Measurements from ENCODE around the gene AP1M1.

DNA sequence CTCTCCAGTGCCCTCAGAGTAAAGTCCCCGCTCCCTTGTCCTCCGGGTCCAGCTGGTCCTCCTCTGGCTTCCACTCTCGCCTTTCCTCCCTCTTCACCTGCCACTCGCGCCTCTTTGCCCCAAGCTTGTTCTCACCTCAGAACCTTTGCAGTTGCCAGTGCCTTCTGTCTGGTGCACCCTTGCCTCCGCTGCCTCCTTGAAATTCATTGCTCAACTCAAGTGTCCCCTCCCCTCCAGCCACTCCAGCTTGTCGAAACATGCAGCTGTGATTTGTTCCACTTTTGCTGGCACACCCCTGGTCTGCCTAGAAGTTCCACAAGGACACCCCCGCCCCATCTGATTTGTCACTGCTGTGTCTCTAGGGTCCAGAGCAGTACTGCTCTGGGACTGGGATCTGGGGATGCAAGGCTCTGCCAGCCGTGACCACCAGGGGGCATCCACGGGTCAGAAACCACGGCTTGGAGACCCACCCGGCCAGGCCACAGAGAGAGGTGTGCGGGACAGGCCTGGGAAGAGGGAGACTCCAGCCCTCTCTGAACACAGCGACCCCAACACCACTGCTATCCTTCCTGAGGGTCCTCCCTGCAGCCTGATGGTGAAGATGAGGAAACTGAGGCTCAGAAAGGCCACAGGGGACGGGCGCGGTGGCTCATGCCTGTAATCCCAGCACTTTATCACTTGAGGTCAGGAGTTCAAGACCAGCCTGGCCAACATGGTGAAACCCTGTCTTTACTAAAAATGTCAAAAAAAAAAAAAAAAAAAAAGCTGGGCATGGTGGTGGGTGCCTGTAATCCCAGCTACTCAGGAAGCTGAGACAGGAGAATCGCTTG lies 49.9 kb downstream of the AP1M1 start:
- TF ChIP-seq, protein P1, sequence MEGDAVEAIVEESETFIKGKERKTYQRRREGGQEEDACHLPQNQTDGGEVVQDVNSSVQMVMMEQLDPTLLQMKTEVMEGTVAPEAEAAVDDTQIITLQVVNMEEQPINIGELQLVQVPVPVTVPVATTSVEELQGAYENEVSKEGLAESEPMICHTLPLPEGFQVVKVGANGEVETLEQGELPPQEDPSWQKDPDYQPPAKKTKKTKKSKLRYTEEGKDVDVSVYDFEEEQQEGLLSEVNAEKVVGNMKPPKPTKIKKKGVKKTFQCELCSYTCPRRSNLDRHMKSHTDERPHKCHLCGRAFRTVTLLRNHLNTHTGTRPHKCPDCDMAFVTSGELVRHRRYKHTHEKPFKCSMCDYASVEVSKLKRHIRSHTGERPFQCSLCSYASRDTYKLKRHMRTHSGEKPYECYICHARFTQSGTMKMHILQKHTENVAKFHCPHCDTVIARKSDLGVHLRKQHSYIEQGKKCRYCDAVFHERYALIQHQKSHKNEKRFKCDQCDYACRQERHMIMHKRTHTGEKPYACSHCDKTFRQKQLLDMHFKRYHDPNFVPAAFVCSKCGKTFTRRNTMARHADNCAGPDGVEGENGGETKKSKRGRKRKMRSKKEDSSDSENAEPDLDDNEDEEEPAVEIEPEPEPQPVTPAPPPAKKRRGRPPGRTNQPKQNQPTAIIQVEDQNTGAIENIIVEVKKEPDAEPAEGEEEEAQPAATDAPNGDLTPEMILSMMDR (IDR thresholded peaks at IDR 0.05; ENCODE audit: poor library complexity): peak; percentile 97
- TF ChIP-seq EZH2 (IDR thresholded peaks at IDR 0.05; ENCODE audit: borderline replicate concordance): no peak

Measured in hepatocyte (in vitro differentiated cells).